Ishikawa (cell line): ENCODE results near the gene MMS22L.

ENCODE experiments used
- CEBPB ChIP-seq: IDR thresholded peaks from 2 replicates; pipeline ENCODE4 v1.6.1; 2012
- CREB1 ChIP-seq: IDR thresholded peaks from 2 replicates; pipeline ENCODE4 v1.6.1; 2012; ENCODE audit warnings: low read depth
- EGR1 ChIP-seq: IDR thresholded peaks from 2 replicates; pipeline ENCODE4 v1.6.1; 2012
- EP300 ChIP-seq: IDR thresholded peaks from 2 replicates; pipeline ENCODE4 v1.6.1; 2012; ENCODE audit warnings: borderline replicate concordance
- FOXM1 ChIP-seq: IDR thresholded peaks from 2 replicates; pipeline ENCODE4 v1.6.1; 2012; ENCODE audit warnings: low read depth, borderline replicate concordance
- NFIC ChIP-seq: IDR thresholded peaks from 2 replicates; pipeline ENCODE4 v1.6.1; 2012
- RAD21 ChIP-seq: IDR thresholded peaks from 2 replicates; pipeline ENCODE4 v1.6.1; 2012; ENCODE audit warnings: low read depth
- TAF1 ChIP-seq: IDR thresholded peaks from 2 replicates; pipeline ENCODE4 v1.6.1; 2012; ENCODE audit warnings: low read depth, mild to moderate bottlenecking
- TCF12 ChIP-seq: IDR thresholded peaks from 2 replicates; pipeline ENCODE4 v1.6.1; 2012; ENCODE audit warnings: low read depth
- TEAD4 ChIP-seq: IDR thresholded peaks from 2 replicates; pipeline ENCODE4 v1.6.1; 2012
- YY1 ChIP-seq: IDR thresholded peaks from 2 replicates; pipeline ENCODE4 v1.6.1; 2012; ENCODE audit warnings: low read depth
- ZBTB7A ChIP-seq: IDR thresholded peaks from 2 replicates; pipeline ENCODE4 v1.6.1; 2012; ENCODE audit warnings: low read depth
- TF ChIP-seq, protein P1 (sequence below): IDR thresholded peaks from 2 replicates; pipeline ENCODE4 v1.6.1; 2012; ENCODE audit warnings: low read depth, mild to moderate bottlenecking
- TF ChIP-seq, protein P2 (sequence below): IDR thresholded peaks from 2 replicates; pipeline ENCODE4 v1.6.1; 2012
- TF ChIP-seq, protein P3 (sequence below): IDR thresholded peaks from 2 replicates; pipeline ENCODE4 v1.6.1; 2012

Gene MMS22L

DNA sequence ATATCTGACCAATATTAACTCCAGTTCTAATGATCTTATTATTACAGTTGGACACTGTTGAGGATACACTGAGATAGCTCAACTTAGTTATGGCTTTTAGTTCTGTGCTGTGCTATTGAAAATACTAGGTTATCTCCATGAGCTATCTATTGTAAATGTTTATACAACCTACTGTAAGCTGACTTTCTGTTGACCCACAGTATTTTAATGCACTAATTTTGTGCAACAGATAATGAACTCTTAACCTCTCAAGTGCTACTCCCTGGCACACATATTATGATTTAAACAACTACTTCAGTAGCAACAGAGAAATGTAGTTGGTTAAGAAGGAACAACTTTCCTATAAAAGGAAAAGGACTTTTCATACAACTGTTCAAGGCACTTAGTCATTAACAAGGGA, 5.2 kb upstream of the MMS22L start:
- TF ChIP-seq NFIC, result no peak
- TF ChIP-seq, protein P1, sequence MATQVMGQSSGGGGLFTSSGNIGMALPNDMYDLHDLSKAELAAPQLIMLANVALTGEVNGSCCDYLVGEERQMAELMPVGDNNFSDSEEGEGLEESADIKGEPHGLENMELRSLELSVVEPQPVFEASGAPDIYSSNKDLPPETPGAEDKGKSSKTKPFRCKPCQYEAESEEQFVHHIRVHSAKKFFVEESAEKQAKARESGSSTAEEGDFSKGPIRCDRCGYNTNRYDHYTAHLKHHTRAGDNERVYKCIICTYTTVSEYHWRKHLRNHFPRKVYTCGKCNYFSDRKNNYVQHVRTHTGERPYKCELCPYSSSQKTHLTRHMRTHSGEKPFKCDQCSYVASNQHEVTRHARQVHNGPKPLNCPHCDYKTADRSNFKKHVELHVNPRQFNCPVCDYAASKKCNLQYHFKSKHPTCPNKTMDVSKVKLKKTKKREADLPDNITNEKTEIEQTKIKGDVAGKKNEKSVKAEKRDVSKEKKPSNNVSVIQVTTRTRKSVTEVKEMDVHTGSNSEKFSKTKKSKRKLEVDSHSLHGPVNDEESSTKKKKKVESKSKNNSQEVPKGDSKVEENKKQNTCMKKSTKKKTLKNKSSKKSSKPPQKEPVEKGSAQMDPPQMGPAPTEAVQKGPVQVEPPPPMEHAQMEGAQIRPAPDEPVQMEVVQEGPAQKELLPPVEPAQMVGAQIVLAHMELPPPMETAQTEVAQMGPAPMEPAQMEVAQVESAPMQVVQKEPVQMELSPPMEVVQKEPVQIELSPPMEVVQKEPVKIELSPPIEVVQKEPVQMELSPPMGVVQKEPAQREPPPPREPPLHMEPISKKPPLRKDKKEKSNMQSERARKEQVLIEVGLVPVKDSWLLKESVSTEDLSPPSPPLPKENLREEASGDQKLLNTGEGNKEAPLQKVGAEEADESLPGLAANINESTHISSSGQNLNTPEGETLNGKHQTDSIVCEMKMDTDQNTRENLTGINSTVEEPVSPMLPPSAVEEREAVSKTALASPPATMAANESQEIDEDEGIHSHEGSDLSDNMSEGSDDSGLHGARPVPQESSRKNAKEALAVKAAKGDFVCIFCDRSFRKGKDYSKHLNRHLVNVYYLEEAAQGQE, result no peak
- TF ChIP-seq CEBPB, result no peak
- TF ChIP-seq RAD21, result no peak
- no peak for TF ChIP-seq YY1
- TF ChIP-seq, protein P2, sequence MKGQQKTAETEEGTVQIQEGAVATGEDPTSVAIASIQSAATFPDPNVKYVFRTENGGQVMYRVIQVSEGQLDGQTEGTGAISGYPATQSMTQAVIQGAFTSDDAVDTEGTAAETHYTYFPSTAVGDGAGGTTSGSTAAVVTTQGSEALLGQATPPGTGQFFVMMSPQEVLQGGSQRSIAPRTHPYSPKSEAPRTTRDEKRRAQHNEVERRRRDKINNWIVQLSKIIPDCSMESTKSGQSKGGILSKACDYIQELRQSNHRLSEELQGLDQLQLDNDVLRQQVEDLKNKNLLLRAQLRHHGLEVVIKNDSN, result no peak
- no peak for TF ChIP-seq CREB1
- TF ChIP-seq EGR1, result no peak
- TF ChIP-seq, protein P3, sequence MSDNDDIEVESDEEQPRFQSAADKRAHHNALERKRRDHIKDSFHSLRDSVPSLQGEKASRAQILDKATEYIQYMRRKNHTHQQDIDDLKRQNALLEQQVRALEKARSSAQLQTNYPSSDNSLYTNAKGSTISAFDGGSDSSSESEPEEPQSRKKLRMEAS, result no peak
- no peak for TF ChIP-seq TAF1
- TF ChIP-seq EP300, result no peak
- no peak for TF ChIP-seq TCF12
- no peak for TF ChIP-seq TEAD4
- no peak for TF ChIP-seq FOXM1
- no peak for TF ChIP-seq ZBTB7A

DNA sequence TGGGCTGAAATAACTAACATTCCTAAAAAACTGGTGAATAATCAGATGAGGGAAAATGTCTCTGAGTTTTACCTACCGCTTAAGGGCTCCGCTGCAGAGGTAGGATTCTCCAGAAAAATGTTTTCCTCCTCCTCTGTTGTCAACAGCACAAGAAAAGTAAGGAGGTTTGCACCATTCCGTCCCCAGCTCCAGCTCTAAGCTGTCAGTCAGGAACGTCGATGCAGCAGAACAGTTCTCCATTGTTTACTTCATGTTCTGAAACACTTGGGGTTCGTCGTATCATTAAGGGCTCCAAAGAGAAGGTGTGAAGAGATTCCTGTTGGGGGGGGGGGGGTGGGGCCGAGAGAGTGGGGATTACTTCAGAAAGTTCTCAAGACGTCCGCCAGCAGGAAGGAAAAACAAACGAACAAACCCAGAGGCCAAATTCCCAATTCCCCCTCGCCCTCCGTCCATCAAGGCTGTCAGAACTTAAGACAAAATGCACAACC, 734 bp downstream of the MMS22L start:
- TF ChIP-seq, protein P2, result no peak
- no peak for TF ChIP-seq TEAD4
- no peak for TF ChIP-seq EGR1
- no peak for TF ChIP-seq TCF12
- TF ChIP-seq, protein P1, result no peak
- no peak for TF ChIP-seq EP300
- no peak for TF ChIP-seq FOXM1
- TF ChIP-seq, protein P3, result no peak
- TF ChIP-seq RAD21, result no peak
- no peak for TF ChIP-seq NFIC
- no peak for TF ChIP-seq TAF1
- TF ChIP-seq CEBPB, result no peak
- TF ChIP-seq ZBTB7A, result no peak
- no peak for TF ChIP-seq CREB1
- TF ChIP-seq YY1, result no peak

DNA sequence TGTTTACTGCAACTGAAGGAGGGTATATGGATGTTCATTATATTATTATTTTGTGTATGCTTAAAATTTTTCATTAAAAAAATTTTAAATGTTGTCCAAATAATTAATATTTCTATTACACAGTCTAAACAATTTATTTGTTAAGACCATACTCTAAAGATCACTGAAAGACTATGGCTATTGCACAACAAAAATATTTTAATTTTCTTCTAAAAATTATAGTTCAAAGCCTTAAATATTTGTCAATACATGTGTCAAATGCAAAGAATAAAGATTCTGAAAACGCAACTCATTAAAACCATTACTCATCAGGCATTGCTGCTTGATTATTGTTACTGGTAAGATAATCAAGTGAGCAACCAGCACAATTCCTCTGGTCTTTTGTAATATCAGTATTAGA, 2.2 kb downstream of the MMS22L start:
- TF ChIP-seq, protein P3, result no peak
- TF ChIP-seq, protein P2, result no peak
- TF ChIP-seq CREB1 (no peak), EGR1 (no peak), CEBPB (no peak)

DNA sequence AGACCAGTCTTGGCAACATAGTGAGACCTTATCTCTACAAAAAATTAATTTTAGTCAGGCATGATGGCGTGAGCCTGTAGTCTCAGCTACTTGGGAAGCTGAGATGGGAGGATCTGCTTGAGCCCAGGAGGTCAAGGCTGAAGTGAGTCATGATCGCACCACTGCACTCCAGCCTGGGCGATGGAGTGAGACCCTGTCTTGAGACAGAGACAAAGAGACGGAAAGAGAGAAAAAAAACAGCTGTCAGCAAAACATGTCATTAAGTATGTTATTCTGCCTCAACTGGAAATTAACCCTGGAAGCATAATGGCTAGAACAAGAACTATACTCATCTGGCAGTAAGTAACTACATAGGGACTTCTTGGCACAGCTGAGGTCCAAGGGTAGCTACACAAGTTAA, 7.2 kb downstream of the MMS22L start:
- TF ChIP-seq NFIC (no peak), TCF12 (no peak), YY1 (no peak), ZBTB7A (no peak), CEBPB (no peak), RAD21 (no peak), TEAD4 (no peak)
- TF ChIP-seq, protein P1, result no peak
